OCI-LY3 (cell line): Measurements from ENCODE around the gene SLC25A39.

Source experiments
- EZH2phosphoT487 ChIP-seq: fragments of 200-600 bp; shearing (Covaris generic); IDR thresholded peaks from 2 replicates; pipeline ENCODE4 v1.6.1; 2018; ENCODE audit warnings: antibody characterized with exemption, mixed run types, low read depth
- TF ChIP-seq, protein P1 (sequence below): fragments of 200-600, 300-600 bp; sonication (generic); IDR thresholded peaks from 2 replicates; pipeline ENCODE4 v1.5.1; 2014; ENCODE audit warnings: antibody characterized with exemption, low read length, low read depth

DNA sequence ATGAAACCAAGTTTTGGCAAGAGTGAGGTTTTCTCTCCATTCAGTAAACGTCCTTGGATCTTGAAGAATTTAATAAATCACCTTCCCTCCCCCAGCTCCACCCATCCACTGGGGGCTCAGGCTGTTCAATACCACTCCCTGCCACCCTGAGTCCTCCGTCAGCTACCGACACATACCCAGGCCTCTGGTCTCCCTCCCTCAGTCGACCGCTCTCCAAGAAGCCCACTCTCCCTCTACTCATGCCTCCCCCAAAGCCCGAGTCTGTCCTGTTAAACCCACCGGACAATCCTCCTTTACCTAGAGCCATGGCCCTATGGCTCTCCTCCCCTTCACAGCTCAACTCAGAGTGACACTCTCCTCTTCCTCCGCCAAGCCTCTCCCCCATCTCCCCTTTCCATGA is 37.0 kb downstream of the SLC25A39 start:
- TF ChIP-seq, protein P1, sequence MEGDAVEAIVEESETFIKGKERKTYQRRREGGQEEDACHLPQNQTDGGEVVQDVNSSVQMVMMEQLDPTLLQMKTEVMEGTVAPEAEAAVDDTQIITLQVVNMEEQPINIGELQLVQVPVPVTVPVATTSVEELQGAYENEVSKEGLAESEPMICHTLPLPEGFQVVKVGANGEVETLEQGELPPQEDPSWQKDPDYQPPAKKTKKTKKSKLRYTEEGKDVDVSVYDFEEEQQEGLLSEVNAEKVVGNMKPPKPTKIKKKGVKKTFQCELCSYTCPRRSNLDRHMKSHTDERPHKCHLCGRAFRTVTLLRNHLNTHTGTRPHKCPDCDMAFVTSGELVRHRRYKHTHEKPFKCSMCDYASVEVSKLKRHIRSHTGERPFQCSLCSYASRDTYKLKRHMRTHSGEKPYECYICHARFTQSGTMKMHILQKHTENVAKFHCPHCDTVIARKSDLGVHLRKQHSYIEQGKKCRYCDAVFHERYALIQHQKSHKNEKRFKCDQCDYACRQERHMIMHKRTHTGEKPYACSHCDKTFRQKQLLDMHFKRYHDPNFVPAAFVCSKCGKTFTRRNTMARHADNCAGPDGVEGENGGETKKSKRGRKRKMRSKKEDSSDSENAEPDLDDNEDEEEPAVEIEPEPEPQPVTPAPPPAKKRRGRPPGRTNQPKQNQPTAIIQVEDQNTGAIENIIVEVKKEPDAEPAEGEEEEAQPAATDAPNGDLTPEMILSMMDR = no peak
- TF ChIP-seq EZH2phosphoT487 = no peak
